ENCODE results near the gene SSNA1. TPM values are rescaled to one million over a fixed set of nuclear protein-coding genes. Genes with fewer than 3 reads are reported as not detected.

Gene SSNA1
- total RNA-seq, 1 donor: 58.7 TPM

- no peak for DNase-seq (ENCODE audit: low read depth)
- TF ChIP-seq CTCF (IDR thresholded peaks at IDR 0.05; ENCODE audit: insufficient read depth, low read depth, low read length): no peak
These were observed 46.2 kb upstream of the SSNA1 start for GRCh38 chr9:137141976-137142936.

GRCh38 chr9:137143459-137143858, 45.0 kb upstream of the SSNA1 start:
- H3K4me3 ChIP-seq (ENCODE audit: low read depth, low read length): no peak overlapping the region
- no peak for DNase-seq (ENCODE audit: low read depth)
- TF ChIP-seq CTCF (IDR thresholded peaks at IDR 0.05; ENCODE audit: insufficient read depth, low read depth, low read length): no peak

More at GRCh38 chr9:137141976-137142936, 46.2 kb upstream of the SSNA1 start:
- H3K4me3 ChIP-seq (ENCODE audit: low read depth, low read length): no peak overlapping the region

- no peak overlapping the region for H3K4me3 ChIP-seq (ENCODE audit: low read depth, low read length)
- no peak for DNase-seq (ENCODE audit: low read depth)
- no peak for TF ChIP-seq CTCF (IDR thresholded peaks at IDR 0.05; ENCODE audit: insufficient read depth, low read depth, low read length)
These were observed 42.5 kb upstream of the SSNA1 start for GRCh38 chr9:137145731-137146526.

- no peak overlapping the region for H3K4me3 ChIP-seq (ENCODE audit: low read depth, low read length)
- DNase-seq (ENCODE audit: low read depth): no peak
- no peak for TF ChIP-seq CTCF (IDR thresholded peaks at IDR 0.05; ENCODE audit: insufficient read depth, low read depth, low read length)
These were observed 42.0 kb upstream of the SSNA1 start for GRCh38 chr9:137146527-137146918.

GRCh38 chr9:137147091-137147792, 41.2 kb upstream of the SSNA1 start:
- TF ChIP-seq CTCF (IDR thresholded peaks at IDR 0.05; ENCODE audit: insufficient read depth, low read depth, low read length): no peak
- no peak for DNase-seq (ENCODE audit: low read depth)
- no peak overlapping the region for H3K4me3 ChIP-seq (ENCODE audit: low read depth, low read length)

GRCh38 chr9:137147793-137148160, 40.7 kb upstream of the SSNA1 start:
- DNase-seq (ENCODE audit: low read depth): no peak
- no peak overlapping the region for H3K4me3 ChIP-seq (ENCODE audit: low read depth, low read length)
- TF ChIP-seq CTCF (IDR thresholded peaks at IDR 0.05; ENCODE audit: insufficient read depth, low read depth, low read length): no peak
